ENCODE measurements around the gene NDUFB2.

- TF ChIP-seq TAF1 (IDR thresholded peaks at IDR 0.05; ENCODE audit: control insufficient read depth, extremely low read depth, insufficient read depth, low read length, severe bottlenecking) (no peak), GABPA (tag; conservative IDR thresholded peaks at IDR 0.05; ENCODE audit: low read depth) (no peak), ZNF511 (CRISPR knock-in tag; IDR thresholded peaks at IDR 0.05) (no peak), CTCF (IDR thresholded peaks at IDR 0.05 in 2 of 3, conservative IDR thresholded peaks at IDR 0.05 in 1 of 3; ENCODE audit: insufficient read depth in 2 of 3, low read depth in 1 of 3, low read length in 3 of 3) (no peak), RCOR1 (IDR thresholded peaks at IDR 0.05; ENCODE audit: borderline replicate concordance in 1 of 2, low read depth in 2 of 2, low read length in 2 of 2) (no peak), MAFK (IDR thresholded peaks at IDR 0.05; ENCODE audit: low read length) (no peak), ZNF133 (CRISPR knock-in tag; IDR thresholded peaks at IDR 0.05) (no peak), SETDB1 (IDR thresholded peaks at IDR 0.05; ENCODE audit: low read length) (no peak), ZNF184 (CRISPR knock-in tag; IDR thresholded peaks at IDR 0.05) (no peak), BHLHE40 (IDR thresholded peaks at IDR 0.05; ENCODE audit: low read length) (no peak), ZNF766 (CRISPR knock-in tag; conservative IDR thresholded peaks at IDR 0.05) (no peak), TCF7L2 (IDR thresholded peaks at IDR 0.05; ENCODE audit: low read depth, low read length) (no peak), MAX (CRISPR knock-in tag; IDR thresholded peaks at IDR 0.05) (no peak), LCOR (CRISPR knock-in tag; IDR thresholded peaks at IDR 0.05) (no peak)
Observed at GRCh38 chr7:140694592-140694991, 1.9 kb upstream of the NDUFB2 start.

All from K562 (cell line).